Panc1 (cell line): ENCODE measurements around the gene MBD3L2.

Source experiments
- POLR2AphosphoS5 ChIP-seq: IDR thresholded peaks from 2 replicates; pipeline ENCODE4 v1.6.1; 2012; ENCODE audit warnings: mild to moderate bottlenecking, low read depth, low read length, moderate library complexity
- TF ChIP-seq, protein P1 (sequence below): fragments of 450-650 bp; IDR thresholded peaks from 2 replicates; pipeline ENCODE4 v1.5.1; 2017; ENCODE audit warnings: mild to moderate bottlenecking
- TF ChIP-seq, protein P2 (sequence below), 2 experiments: IDR thresholded peaks; 2 replicates each; pipeline ENCODE4 v1.6.1; 2011 to 2012; ENCODE audit warnings: low read depth in 2 of 2, control low read depth in 1 of 2, low read length in 1 of 2, mild to moderate bottlenecking in 1 of 2, moderate library complexity in 1 of 2; ENCODE audit not compliant: insufficient read depth in 1 of 2

DNA sequence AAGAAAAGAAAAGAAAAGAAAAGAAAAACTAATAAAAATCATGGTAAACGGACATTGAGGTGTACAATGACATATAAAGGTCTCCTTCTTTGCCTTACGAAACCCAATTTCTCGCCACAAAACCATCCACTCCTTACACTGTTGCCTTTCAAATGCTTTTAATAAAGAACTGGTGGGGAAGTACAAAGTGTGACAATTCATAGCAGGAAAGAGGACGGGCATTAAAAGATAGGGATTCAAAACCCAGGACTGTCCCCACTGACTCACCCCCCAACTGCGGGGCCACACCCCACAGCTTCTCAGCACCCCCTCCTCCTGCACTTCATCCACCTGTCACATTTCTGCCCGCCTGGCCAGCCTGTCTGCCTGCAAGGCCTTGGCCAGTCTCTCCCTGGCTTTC is 30.3 kb upstream of the MBD3L2 start:
- TF ChIP-seq POLR2AphosphoS5, result no peak
- TF ChIP-seq, protein P1, sequence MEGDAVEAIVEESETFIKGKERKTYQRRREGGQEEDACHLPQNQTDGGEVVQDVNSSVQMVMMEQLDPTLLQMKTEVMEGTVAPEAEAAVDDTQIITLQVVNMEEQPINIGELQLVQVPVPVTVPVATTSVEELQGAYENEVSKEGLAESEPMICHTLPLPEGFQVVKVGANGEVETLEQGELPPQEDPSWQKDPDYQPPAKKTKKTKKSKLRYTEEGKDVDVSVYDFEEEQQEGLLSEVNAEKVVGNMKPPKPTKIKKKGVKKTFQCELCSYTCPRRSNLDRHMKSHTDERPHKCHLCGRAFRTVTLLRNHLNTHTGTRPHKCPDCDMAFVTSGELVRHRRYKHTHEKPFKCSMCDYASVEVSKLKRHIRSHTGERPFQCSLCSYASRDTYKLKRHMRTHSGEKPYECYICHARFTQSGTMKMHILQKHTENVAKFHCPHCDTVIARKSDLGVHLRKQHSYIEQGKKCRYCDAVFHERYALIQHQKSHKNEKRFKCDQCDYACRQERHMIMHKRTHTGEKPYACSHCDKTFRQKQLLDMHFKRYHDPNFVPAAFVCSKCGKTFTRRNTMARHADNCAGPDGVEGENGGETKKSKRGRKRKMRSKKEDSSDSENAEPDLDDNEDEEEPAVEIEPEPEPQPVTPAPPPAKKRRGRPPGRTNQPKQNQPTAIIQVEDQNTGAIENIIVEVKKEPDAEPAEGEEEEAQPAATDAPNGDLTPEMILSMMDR, result no peak
- TF ChIP-seq, protein P2, sequence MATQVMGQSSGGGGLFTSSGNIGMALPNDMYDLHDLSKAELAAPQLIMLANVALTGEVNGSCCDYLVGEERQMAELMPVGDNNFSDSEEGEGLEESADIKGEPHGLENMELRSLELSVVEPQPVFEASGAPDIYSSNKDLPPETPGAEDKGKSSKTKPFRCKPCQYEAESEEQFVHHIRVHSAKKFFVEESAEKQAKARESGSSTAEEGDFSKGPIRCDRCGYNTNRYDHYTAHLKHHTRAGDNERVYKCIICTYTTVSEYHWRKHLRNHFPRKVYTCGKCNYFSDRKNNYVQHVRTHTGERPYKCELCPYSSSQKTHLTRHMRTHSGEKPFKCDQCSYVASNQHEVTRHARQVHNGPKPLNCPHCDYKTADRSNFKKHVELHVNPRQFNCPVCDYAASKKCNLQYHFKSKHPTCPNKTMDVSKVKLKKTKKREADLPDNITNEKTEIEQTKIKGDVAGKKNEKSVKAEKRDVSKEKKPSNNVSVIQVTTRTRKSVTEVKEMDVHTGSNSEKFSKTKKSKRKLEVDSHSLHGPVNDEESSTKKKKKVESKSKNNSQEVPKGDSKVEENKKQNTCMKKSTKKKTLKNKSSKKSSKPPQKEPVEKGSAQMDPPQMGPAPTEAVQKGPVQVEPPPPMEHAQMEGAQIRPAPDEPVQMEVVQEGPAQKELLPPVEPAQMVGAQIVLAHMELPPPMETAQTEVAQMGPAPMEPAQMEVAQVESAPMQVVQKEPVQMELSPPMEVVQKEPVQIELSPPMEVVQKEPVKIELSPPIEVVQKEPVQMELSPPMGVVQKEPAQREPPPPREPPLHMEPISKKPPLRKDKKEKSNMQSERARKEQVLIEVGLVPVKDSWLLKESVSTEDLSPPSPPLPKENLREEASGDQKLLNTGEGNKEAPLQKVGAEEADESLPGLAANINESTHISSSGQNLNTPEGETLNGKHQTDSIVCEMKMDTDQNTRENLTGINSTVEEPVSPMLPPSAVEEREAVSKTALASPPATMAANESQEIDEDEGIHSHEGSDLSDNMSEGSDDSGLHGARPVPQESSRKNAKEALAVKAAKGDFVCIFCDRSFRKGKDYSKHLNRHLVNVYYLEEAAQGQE (IDR thresholded peaks at IDR 0.05; ENCODE audit: insufficient read depth in 1 of 2, low read depth in 2 of 2, low read length in 1 of 2), result no peak
